PC-9 (cell line): ENCODE data around the gene TERT. TPM values are rescaled to one million over a fixed set of nuclear protein-coding genes. Genes with fewer than 3 reads are reported as not detected.
A peak's percentile ranks its signal among the peaks of the same experiment; 100 is the strongest.
"Not testable (repeated sequence)": the region's sequence is repeated elsewhere in the genome, so short reads cannot be mapped to it uniquely, and the experiment has no call there.

ENCODE experiments used
- BruUV-seq: library from RNA; stranded (reverse); fragments of 400-500 nt; replicated peaks from 2 replicates; lab custom pipeline; 2021; lab: Mats Ljungman, UMichigan
- CTCF ChIA-PET: fragments of 300-600 bp; sonication (Branson Sonifier 250); formaldehyde crosslinking; loops from one replicate; lab custom pipeline; 2022; ENCODE audit warnings: antibody characterized with exemption; lab: Charles Lee
- POLR2A ChIA-PET: fragments of 300-600 bp; sonication (Branson Sonifier 250); formaldehyde crosslinking; loops from one replicate; lab custom pipeline; 2022; ENCODE audit warnings: antibody characterized with exemption; ENCODE audit not compliant: unreplicated experiment; lab: Charles Lee
- DNase-seq, 2 experiments: peaks; one replicate each; pipeline versions ENCODE4 v3.0.0 to v3.0.0-alpha.2; 2015 to 2022; ENCODE audit warnings: mixed read lengths in 1 of 2
- H2AFZ ChIP-seq: fragments of 200-600 bp; sonication (generic); 2 replicates; pipeline ENCODE4 v1.8.1; 2017; ENCODE audit warnings: antibody characterized with exemption
- H3F3A ChIP-seq: fragments of 200-600 bp; sonication (generic); 2 replicates; pipeline ENCODE4 v1.8.1; 2017; ENCODE audit warnings: antibody characterized with exemption, mild to moderate bottlenecking, low read depth; ENCODE audit not compliant: insufficient read depth
- H3K27ac ChIP-seq: fragments of 200-600 bp; sonication (generic); 2 replicates; pipeline ENCODE4 v1.6.1; 2016; ENCODE audit warnings: mixed run types
- H3K27me3 ChIP-seq: fragments of 200-600 bp; sonication (generic); 2 replicates; pipeline ENCODE4 v1.6.1; 2016; ENCODE audit warnings: low read depth, mixed run types; ENCODE audit not compliant: insufficient read depth
- H3K36me3 ChIP-seq: fragments of 200-600 bp; sonication (generic); 2 replicates; pipeline ENCODE4 v1.6.1; 2016; ENCODE audit warnings: low read depth, mixed run types
- H3K4me1 ChIP-seq: fragments of 200-600 bp; sonication (generic); replicated peaks from 2 replicates; pipeline ENCODE4 v1.6.1; 2016; ENCODE audit warnings: mixed run types; ENCODE audit not compliant: insufficient read depth
- H3K4me2 ChIP-seq: fragments of 200-600 bp; sonication (generic); 2 replicates; pipeline ENCODE4 v1.6.1; 2017; ENCODE audit warnings: mixed run types
- H3K4me3 ChIP-seq: fragments of 200-600 bp; sonication (generic); 2 replicates; pipeline ENCODE4 v1.6.1; 2016; ENCODE audit warnings: mixed run types
- H3K79me2 ChIP-seq: fragments of 200-600 bp; sonication (generic); 2 replicates; pipeline ENCODE4 v1.6.1; 2017; ENCODE audit warnings: low read depth, mixed run types
- H3K9me2 ChIP-seq: fragments of 200-600 bp; sonication (generic); 2 replicates; pipeline ENCODE4 v1.8.1; 2017; ENCODE audit warnings: mild to moderate bottlenecking; ENCODE audit not compliant: insufficient read depth
- H3K9me3 ChIP-seq: fragments of 200-600 bp; sonication (generic); 2 replicates; pipeline ENCODE4 v1.8.1; 2016; ENCODE audit warnings: low read depth; ENCODE audit not compliant: insufficient read depth
- H4K20me1 ChIP-seq: fragments of 200-600 bp; sonication (generic); 2 replicates; pipeline ENCODE4 v1.8.1; 2017; ENCODE audit not compliant: insufficient read depth
- CTCF ChIP-seq: fragments of 200-600 bp; sonication (generic); conservative IDR thresholded peaks from 2 replicates; pipeline ENCODE4 v1.6.1; 2017; ENCODE audit warnings: mixed run types, antibody characterized with exemption, mild to moderate bottlenecking, moderate library complexity
- EZH2 ChIP-seq: fragments of 200-600 bp; sonication (generic); IDR thresholded peaks from 2 replicates; pipeline ENCODE4 v1.8.0; 2017; ENCODE audit warnings: antibody characterized with exemption, low read depth
- intact Hi-C: fragments of 100-400 bp; cut with micrococcal nuclease; formaldehyde crosslinking; loops from one replicate; pipeline ENCODE4 v1.10.0; 2022; ENCODE audit not compliant: unreplicated experiment
- total RNA-seq: library from RNA; stranded (reverse); gene quantifications from 2 replicates; pipeline ENCODE4 v1.2.3, GENCODE V29; 2021

TERT gene
- total RNA-seq, 1 experiment from 2014 or later: 0.74 TPM

- Histone ChIP-seq H3K9me3 (no peaks in the 10 kb centered on the region), H3F3A (no peaks in the 10 kb centered on the region), H3K27me3 (no peaks in the 10 kb centered on the region), H2AFZ (no peak overlapping the region), H3K79me2 (peaks cover 48% of the 10 kb centered on the region), H3K9me2 (no peaks in the 10 kb centered on the region), H3K4me3 (peak overlapping the region; percentile 84; the same call in 1 of the 2 replicates), H3K27ac (no peak overlapping the region), H4K20me1 (peaks cover 22% of the 10 kb centered on the region), H3K4me2 (peak overlapping the region; percentile 99), H3K4me1 (peaks cover 18% of the 10 kb centered on the region), H3K36me3 (peaks cover 31% of the 10 kb centered on the region)
- no TSS peak for BruUV-seq
- ChIA-PET CTCF (no interaction called here), POLR2A (no interaction called here)
- TF ChIP-seq EZH2: no peak
- no peak for TF ChIP-seq CTCF
- DNase-seq: no peak
- intact Hi-C loops: loop anchor here (10.0 kb wide), 1 partner anchor 139 kb away; the partner anchor contains the start of gene SLC6A19
Measured at GRCh38 chr5:1343315-1343751, 48.5 kb upstream of the TERT start.

GRCh38 chr5:1342711-1343110 is 47.8 kb upstream of the TERT start:
- H2AFZ ChIP-seq, H3K9me3 ChIP-seq, CTCF ChIA-PET, H3K4me3 ChIP-seq, H3K27me3 ChIP-seq, BruUV-seq, H3F3A ChIP-seq, H3K9me2 ChIP-seq, DNase-seq, H3K4me2 ChIP-seq, POLR2A ChIA-PET, H3K27ac ChIP-seq: not testable (repeated sequence)
- peaks cover 18% of the 10 kb centered on the region for H3K4me1 ChIP-seq
- H3K36me3 ChIP-seq: peaks cover 38% of the 10 kb centered on the region
- H4K20me1 ChIP-seq: peaks cover 28% of the 10 kb centered on the region
- intact Hi-C loops: loop anchor here (10.0 kb wide), 1 partner anchor 138 kb away; the partner anchor contains the start of gene SLC6A19
- peaks cover 48% of the 10 kb centered on the region for H3K79me2 ChIP-seq

GRCh38 chr5:1342268-1342667 is 47.4 kb upstream of the TERT start:
- no TSS peak for BruUV-seq
- H2AFZ ChIP-seq: no peak overlapping the region
- no peak overlapping the region for H3K27ac ChIP-seq
- no peaks in the 10 kb centered on the region for H3K9me2 ChIP-seq
- peaks cover 42% of the 10 kb centered on the region for H3K36me3 ChIP-seq
- no peak overlapping the region for H3K4me2 ChIP-seq
- H3F3A ChIP-seq: no peaks in the 10 kb centered on the region; the same call in 1 of the 2 replicates
- intact Hi-C loops: loop anchor here (10.0 kb wide), 1 partner anchor 137 kb away; the partner anchor contains the start of gene SLC6A19
- H3K79me2 ChIP-seq: peaks cover 48% of the 10 kb centered on the region
- TF ChIP-seq CTCF: no peak
- peaks cover 29% of the 10 kb centered on the region for H4K20me1 ChIP-seq
- no peak overlapping the region for H3K4me3 ChIP-seq
- no peak for DNase-seq
- peaks cover 18% of the 10 kb centered on the region for H3K4me1 ChIP-seq
- ChIA-PET POLR2A (no interaction called here), CTCF (no interaction called here)
- no peaks in the 10 kb centered on the region for H3K27me3 ChIP-seq
- H3K9me3 ChIP-seq: no peaks in the 10 kb centered on the region

GRCh38 chr5:1341863-1342262 is 47.0 kb upstream of the TERT start:
- intact Hi-C loops: loop anchor here (10.0 kb wide), 1 partner anchor 137 kb away; the partner anchor contains the start of gene SLC6A19
- H3K79me2 ChIP-seq: peaks cover 48% of the 10 kb centered on the region
- no peaks in the 10 kb centered on the region for H3K9me2 ChIP-seq
- H3K27ac ChIP-seq: no peak overlapping the region
- no peak overlapping the region for H3K4me3 ChIP-seq
- H3K9me3 ChIP-seq: no peaks in the 10 kb centered on the region
- peaks cover 33% of the 10 kb centered on the region for H4K20me1 ChIP-seq
- BruUV-seq: no TSS peak
- POLR2A ChIA-PET: no interaction called here
- H3K36me3 ChIP-seq: peaks cover 45% of the 10 kb centered on the region
- no peak overlapping the region for H3K4me2 ChIP-seq
- CTCF ChIA-PET: interaction anchor here (0.6 kb wide), 1 partner anchor 230 kb away, joined by 14 read pairs; no protein-coding TSS in a partner anchor
- peaks cover 18% of the 10 kb centered on the region for H3K4me1 ChIP-seq
- TF ChIP-seq CTCF (no peak), EZH2 (no peak)
- no peak for DNase-seq
- no peak overlapping the region for H2AFZ ChIP-seq
- no peaks in the 10 kb centered on the region for H3K27me3 ChIP-seq
- H3F3A ChIP-seq: no peaks in the 10 kb centered on the region; the same call in 1 of the 2 replicates

GRCh38 chr5:1339818-1340210 is 44.9 kb upstream of the TERT start:
- H3K4me1 ChIP-seq: peaks cover 13% of the 10 kb centered on the region
- peaks cover 46% of the 10 kb centered on the region for H3K36me3 ChIP-seq
- H3K9me2 ChIP-seq, H3K9me3 ChIP-seq, CTCF ChIA-PET, DNase-seq, BruUV-seq, H3K27me3 ChIP-seq, POLR2A ChIA-PET, H2AFZ ChIP-seq, H3F3A ChIP-seq, H3K27ac ChIP-seq, H3K4me2 ChIP-seq, H3K4me3 ChIP-seq: not testable (repeated sequence)
- peaks cover 35% of the 10 kb centered on the region for H3K79me2 ChIP-seq
- intact Hi-C loops: loop anchor here (10.0 kb wide), 1 partner anchor 135 kb away; the partner anchor contains the start of gene SLC6A19
- H4K20me1 ChIP-seq: peaks cover 54% of the 10 kb centered on the region
